ENCODE data around the gene UBALD1.
"Not testable (repeated sequence)": the region's sequence is repeated elsewhere in the genome, so short reads cannot be mapped to it uniquely, and the experiment has no call there.

Gene UBALD1

DNA sequence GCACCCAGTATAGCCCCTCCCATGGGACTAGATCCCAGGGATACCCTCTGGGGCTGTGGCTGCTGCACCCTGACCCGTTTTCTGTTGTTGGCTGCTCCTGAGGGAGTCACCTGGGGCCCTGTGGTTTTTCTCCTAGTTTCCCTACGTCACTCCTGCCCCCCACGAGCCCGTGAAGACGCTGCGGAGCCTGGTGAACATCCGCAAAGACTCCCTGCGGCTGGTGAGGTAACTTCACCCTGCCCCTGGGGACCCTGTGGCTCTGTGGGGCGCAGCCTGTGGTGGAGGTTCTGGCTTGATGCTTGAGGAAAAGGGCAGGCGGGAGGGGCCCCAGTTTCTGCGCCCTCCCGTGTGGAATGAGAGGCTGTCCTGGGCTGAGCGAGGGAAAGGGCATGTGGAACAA, 37.1 kb upstream of the UBALD1 start:
- no peak for DNase-seq (ENCODE audit: low read depth)
- TF ChIP-seq, protein P1, sequence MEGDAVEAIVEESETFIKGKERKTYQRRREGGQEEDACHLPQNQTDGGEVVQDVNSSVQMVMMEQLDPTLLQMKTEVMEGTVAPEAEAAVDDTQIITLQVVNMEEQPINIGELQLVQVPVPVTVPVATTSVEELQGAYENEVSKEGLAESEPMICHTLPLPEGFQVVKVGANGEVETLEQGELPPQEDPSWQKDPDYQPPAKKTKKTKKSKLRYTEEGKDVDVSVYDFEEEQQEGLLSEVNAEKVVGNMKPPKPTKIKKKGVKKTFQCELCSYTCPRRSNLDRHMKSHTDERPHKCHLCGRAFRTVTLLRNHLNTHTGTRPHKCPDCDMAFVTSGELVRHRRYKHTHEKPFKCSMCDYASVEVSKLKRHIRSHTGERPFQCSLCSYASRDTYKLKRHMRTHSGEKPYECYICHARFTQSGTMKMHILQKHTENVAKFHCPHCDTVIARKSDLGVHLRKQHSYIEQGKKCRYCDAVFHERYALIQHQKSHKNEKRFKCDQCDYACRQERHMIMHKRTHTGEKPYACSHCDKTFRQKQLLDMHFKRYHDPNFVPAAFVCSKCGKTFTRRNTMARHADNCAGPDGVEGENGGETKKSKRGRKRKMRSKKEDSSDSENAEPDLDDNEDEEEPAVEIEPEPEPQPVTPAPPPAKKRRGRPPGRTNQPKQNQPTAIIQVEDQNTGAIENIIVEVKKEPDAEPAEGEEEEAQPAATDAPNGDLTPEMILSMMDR (conservative IDR thresholded peaks at IDR 0.05; ENCODE audit: low read depth, low read length): no peak
- no peak overlapping the region for H3K4me3 ChIP-seq (ENCODE audit: low read depth, low read length)

DNA sequence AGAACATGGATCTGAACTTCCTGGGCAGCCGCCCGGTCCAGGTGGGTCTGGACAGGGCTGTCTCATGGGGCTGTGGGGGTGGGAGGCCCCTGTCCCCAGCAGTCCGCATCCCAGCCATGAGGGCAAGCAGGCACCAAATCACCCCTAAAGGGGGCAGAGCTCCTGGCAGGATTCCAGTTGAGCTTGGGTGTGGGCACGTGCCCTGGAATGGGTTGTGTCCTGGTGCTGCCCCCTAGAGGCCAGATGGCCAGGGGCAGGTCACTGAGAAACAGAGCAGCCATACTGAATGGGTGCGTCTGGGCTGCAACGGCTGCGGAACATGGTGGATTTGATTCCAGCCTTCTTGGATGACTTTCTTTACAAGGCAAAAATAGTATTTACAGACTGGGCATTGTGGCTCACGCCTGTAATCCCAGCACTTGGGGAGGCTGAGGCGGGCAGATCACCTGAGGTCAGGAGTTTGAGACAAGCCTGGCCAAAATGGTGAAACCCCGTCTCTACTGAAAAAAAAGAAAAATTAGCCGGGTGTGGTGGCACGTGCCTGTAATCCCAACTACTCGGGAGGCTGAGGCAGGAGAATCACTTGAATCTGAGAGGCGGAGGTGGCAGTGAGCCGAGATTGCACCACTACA, 35.9 kb upstream of the UBALD1 start:
- TF ChIP-seq, protein P1 (conservative IDR thresholded peaks at IDR 0.05; ENCODE audit: low read depth, low read length): peak; percentile 76
- H3K4me3 ChIP-seq (ENCODE audit: low read depth, low read length): not testable (repeated sequence)
- peak; percentile 48 for DNase-seq (ENCODE audit: low read depth)

DNA sequence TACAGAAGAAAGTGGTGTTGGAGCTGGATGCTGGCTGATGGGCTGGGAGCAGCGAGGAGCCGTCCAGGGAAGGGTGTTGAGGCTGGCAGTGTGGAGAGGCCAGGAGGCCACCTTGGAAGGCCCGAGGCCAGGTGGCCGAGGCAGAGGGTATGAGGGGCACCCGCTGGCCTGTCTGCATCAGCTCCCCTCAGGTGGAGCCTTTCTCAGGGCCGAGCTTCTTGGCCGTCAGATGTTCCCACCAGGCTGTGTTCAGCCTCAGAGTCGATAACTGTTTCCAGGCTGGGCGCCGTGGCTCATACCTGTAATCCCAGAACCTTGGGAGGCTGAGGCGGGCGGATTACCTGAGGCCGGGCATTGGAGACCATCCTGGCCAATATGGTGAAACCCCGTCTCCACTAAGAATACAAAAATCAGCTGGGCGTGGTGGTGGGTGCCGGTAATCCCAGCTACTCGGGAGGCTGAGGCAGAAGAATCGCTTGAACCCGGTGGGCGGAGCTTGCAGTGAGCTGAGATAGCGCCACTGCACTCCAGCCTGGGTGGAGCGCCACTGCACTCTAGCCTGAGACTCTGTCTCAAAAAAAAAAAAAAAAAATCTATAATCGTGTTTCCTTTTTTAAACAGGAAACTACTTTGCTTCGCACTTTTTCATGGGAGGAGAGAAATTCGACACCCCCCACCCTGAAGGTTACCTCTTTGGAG, 35.2 kb upstream of the UBALD1 start:
- no peak overlapping the region for H3K4me3 ChIP-seq (ENCODE audit: low read depth, low read length)
- DNase-seq (ENCODE audit: low read depth): no peak
- TF ChIP-seq, protein P1 (conservative IDR thresholded peaks at IDR 0.05; ENCODE audit: low read depth, low read length): no peak

DNA sequence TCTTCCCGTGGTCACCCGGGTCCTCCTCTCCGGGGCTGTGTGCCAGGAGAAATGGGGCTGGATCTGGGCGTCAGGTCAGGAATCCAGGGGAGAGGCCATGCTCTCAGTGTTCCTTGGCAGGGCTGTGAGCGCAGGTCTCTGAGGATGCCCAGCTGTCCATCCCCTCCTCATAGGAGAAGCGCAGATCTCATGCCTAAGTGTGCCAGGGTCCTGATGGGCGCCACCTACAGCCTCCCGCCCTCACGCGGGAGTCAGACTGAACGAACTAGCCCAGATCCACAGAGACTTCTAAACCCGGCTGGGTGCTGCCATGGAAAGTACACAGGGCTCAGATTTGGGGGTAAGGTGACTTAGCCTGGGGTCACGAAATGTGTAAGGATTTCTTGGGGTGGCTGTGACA, 34.2 kb upstream of the UBALD1 start:
- TF ChIP-seq, protein P1 (conservative IDR thresholded peaks at IDR 0.05; ENCODE audit: low read depth, low read length): no peak
- no peak for DNase-seq (ENCODE audit: low read depth)
- no peak overlapping the region for H3K4me3 ChIP-seq (ENCODE audit: low read depth, low read length)

DNA sequence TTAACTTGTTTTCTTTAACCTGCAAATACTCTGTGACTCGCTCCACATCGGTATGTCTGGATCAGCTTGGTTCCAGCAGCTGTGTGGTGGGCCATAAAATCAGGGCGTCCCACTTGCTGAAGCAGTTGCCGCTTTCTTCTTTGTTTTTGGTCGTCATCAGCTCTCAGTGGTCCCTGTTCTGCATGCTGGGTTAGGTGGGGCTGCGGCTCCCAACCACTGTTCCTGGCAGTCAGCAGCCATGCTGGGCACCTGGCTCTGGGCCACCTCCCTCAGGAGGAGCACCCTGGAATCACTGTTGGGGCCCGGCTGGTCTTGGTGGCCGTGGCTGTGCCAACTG, 32.9 kb upstream of the UBALD1 start:
- TF ChIP-seq, protein P1 (conservative IDR thresholded peaks at IDR 0.05; ENCODE audit: low read depth, low read length): no peak
- no peak for DNase-seq (ENCODE audit: low read depth)
- H3K4me3 ChIP-seq (ENCODE audit: low read depth, low read length): no peak overlapping the region

DNA sequence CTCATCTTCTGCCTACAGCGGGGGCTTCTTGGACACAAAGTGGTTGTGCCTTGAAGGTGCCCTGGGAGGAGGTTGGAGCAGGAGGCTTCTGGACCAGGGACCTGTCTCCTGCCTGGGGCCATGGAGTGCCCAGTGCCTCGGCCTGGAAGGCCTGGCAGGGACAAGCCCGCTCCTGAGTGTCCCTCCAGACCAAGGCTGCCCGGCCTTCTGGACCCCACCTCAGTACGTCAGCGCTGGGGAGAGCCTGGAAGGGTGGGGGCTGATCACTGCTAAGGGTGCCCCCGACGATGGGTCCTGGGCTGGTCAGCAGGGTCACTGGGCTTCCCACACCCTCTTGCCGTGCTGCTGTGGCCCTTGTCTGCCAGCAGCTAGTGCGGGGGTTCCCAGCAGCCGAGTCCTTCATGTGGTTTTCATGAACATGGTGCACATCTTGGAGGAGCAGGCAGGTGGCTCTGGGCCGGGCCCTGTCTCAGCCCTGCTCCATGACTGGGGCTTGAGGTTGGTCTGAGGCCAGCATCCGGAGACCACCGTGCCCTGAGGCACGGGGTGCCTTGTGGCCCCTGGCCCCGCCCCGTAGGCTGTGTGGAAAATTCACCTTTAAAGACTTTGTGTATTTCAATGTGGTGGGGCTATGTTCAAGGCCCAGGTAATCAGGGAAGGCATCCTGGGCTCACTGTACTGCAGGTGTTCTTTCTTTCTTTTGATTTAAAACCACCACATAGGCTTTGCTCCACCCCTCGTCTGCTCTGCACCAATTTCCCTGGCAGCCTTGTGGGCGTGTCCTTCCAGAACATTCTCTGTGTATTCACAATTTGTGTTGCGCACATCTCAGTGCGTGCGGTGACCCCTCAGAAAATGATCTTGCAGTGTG, 32.3 kb upstream of the UBALD1 start:
- DNase-seq (ENCODE audit: low read depth): no peak
- TF ChIP-seq, protein P1 (conservative IDR thresholded peaks at IDR 0.05; ENCODE audit: low read depth, low read length): no peak
- H3K4me3 ChIP-seq (ENCODE audit: low read depth, low read length): no peak overlapping the region

All from choroid plexus epithelial cell (primary cell).